Hepatic stellate cell (primary cell): Measurements from ENCODE around the gene SCT.
A peak's percentile ranks its signal among the peaks of the same experiment; 100 is the strongest.

ENCODE experiments used
- DNase-seq: peaks from one replicate; pipeline ENCODE4 v3.0.0; 2011; ENCODE audit warnings: low spot score

The SCT gene

GRCh38 chr11:610146-610801 is 16.7 kb downstream of the SCT start:
- DNase-seq, result no peak

DNA sequence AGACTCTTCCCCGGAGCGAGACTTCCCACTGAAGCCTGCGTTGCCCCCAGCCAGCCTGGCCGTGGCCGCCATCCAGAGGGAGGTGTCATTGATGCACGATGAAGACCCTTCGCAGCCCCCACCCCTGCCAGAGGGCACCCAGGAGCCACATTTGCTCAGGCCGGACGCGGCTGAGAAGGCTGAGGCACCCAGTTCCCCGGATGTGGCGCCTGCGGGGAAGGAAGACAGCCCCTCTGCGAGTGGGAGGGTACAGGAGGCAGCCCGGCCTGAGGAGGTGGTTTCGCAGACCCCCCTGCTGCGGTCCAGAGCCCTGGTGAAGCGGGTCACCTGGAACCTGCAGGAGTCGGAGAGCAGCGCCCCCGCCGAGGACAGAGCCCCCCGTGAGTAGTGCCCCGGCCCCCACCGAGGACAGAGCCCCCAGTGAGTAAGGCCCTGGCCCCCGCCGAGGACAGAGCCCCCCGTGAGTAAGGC is 17.6 kb downstream of the SCT start:
- no peak for DNase-seq

GRCh38 chr11:608791-609251 is 18.2 kb downstream of the SCT start:
- no peak for DNase-seq

DNA sequence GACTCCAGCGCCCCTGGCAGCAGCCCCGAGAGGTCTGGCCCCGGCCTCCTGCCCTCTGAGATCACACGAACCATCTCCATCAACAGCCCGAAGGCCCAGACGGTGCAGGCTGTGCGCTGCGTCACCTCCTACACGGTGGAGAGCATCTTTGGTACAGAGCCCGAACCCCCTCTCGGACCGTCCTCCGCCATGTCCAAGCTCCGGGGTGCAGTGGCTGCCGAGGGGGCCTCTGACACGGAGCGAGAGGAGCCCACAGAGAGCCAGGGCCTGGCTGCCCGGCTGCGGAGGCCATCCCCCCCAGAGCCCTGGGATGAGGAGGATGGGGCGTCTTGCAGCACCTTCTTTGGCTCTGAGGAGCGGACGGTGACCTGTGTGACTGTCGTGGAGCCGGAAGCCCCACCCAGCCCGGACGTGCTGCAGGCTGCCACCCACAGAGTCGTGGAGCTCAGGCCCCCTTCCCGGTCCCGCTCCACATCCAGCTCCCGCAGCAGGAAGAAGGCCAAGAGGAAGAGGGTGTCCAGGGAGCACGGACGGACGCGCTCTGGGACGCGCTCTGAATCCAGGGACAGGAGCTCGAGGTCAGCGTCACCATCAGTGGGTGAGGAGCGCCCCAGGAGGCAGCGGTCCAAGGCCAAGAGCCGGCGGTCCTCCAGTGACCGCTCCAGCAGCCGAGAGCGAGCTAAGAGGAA is 18.9 kb downstream of the SCT start:
- DNase-seq, result no peak

DNA sequence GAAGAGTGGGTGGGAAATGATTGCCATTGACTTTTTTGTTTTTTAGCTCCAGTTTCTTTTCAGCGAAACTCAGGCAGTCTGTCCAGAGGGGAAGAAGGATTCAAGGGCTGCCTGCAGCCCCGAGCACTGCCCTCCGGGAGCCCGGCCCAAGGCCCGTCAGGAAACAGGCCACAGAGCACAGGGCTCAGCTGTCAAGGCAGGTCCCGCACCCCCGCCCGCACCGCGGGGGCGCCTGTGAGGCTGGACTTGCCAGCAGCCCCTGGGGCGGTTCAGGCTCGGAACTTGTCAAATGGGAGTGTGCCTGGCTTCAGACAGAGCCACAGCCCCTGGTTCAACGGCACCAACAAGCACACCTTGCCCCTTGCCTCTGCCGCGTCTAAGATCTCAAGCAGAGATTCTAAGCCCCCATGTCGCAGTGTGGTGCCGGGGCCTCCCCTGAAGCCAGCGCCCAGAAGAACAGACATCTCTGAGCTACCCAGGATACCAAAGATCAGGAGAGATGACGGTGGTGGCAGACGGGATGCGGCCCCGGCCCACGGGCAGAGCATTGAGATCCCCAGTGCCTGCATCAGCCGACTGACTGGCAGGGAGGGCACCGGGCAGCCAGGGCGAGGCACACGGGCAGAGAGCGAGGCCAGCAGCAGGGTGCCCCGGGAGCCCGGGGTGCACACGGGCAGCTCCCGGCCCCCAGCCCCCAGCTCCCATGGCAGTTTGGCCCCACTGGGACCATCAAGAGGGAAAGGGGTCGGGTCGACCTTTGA is 19.8 kb downstream of the SCT start:
- DNase-seq, result no peak

GRCh38 chr11:606245-606644 is 20.7 kb downstream of the SCT start:
- DNase-seq, result no peak

DNA sequence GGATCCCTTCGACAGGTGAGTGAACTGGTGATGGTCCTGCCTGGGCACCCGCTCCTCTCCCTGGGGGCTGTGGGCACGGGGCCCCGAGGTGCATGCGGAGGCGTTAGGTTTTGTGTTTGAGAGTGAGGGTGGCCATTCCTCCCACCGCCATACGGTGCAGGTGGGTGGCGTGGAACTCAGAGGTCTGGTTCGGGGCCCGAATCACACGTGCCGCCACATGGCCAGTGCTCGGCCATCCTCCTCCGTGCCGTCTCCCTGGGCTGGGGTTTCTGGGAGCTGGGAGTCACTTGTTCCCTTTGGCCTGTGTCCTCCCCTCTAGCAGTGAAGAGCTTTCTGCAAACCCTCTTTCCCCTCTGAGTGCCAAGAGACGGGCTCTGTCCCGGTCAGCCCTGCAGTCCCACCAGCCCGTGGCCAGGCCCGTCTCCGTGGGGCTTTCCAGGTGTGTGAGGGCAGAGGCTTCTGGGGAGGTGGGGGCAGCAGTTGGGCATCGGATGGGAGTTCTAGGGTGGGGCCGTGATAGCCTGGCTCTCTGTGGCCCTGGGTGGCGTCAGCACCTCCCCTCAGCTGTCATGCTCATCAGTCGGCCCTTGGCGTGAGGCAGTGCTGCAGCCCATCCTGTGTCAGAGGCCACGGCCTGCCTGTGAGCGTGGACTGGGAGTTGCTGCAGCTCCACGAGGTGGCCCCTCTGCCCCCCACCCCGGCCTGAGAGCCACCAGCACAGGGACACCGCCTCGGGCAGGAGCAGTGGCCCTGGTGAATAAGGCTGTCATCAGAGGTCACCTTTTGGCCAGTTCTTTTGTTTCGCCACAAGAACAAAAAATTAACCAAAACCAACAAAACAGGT is 21.5 kb downstream of the SCT start:
- no peak for DNase-seq

- DNase-seq, result no peak
These were observed 23.8 kb downstream of the SCT start for GRCh38 chr11:603154-603553.

DNA sequence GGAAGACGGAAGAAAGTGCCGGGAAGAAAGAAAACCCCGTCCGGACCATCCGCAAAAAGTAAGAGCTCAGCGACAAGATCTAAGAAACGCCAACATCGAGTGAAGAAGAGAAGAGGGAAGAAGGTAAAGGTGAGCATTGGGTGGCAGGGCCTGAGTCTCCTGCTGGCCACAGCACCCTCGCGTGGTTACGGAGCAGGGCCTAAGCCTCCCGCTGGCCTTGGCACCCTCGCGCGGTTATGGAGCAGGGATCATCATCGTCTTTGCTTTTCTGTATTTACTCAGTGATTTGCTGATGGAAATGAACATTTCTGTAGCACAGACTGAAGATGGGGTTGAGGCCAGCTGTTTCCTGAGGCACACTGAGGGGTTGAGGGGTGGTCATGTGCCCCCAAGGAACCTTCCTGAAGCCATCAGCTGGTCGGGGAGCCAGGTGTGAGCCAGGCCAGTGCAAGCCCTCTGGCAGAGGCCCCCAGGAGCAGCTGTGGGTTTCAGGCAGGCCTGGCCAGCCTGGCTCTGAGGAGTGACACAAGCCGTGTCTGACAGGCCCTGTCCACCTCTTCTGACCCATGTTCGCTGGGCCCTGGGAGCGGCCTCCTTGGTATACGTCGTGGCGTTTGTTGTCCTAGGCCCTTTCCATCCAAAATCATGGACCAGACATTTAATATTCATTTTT is 25.3 kb downstream of the SCT start:
- DNase-seq, result no peak

- DNase-seq, result no peak
These were observed 28.8 kb downstream of the SCT start for GRCh38 chr11:598005-598680.

- no peak for DNase-seq
These were observed 29.7 kb downstream of the SCT start for GRCh38 chr11:597166-597725.

GRCh38 chr11:596374-596773 is 30.6 kb downstream of the SCT start:
- DNase-seq, result no peak

DNA sequence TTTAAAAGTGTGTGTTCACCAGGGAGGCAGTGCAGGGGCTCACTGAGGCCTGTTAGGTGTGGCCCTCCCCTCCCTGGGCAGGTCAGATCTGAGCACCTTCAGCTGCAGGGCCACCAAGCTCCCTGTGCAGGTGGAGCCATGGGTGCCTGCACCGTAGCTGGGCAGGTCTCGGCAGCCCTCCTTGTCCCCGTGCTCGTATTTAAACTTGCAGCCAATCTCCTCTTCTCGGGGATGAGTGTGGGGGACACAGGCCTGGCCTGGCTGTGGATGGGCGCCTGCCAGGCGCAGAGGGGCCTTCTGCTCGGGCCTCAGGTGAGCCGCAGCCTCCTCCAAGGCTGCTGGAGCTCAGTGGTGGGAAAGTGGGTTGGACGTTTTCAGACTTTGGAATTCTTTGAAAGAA is 31.6 kb downstream of the SCT start:
- DNase-seq, result no peak

DNA sequence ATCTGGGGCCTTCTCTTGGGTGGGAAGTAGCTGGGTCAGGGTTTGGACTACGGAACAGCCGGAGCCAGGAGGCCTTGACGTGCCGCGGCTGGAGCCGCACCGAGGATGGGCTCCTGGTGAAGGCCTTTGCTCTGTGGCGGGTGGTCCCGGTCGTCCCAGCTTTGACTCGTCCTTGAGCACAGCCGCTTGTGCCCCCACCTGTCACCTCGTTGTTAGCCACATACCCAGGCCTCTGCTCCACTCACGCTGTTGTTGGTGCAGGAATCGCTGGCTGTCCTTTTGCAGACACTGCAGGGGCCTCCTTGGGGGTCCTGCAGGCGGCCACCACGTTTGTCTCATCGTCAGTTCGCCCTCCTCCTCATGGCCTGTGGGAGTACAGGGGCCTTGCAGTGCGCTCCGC is 33.6 kb downstream of the SCT start:
- DNase-seq, result no peak

- no peak for DNase-seq
These were observed 34.1 kb downstream of the SCT start for GRCh38 chr11:592918-593317.

DNA sequence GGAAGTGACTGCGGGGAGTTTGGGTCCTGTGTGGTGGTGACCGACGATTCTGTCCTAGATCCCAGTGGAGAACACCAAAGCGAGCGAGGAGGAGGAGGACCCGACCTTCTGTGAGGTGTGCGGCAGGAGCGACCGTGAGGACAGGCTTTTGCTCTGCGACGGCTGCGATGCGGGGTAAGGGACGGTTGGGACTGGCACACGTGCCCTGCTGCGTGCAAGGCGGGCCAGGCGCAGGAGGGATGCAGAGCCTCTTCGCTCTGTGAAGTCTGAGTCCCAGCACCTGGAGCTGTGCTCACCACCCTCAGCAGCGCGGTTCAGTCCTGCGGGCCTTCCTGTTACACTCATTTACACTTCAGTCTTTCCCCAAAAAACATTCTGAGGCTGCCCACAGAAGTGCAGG is 34.5 kb downstream of the SCT start:
- no peak for DNase-seq

- DNase-seq, result no peak
These were observed 36.0 kb downstream of the SCT start for GRCh38 chr11:590997-591396.

- DNase-seq, result no peak
These were observed 37.2 kb downstream of the SCT start for GRCh38 chr11:589798-590197.

GRCh38 chr11:587978-588380 is 39.0 kb downstream of the SCT start:
- peak; percentile 89 for DNase-seq

DNA sequence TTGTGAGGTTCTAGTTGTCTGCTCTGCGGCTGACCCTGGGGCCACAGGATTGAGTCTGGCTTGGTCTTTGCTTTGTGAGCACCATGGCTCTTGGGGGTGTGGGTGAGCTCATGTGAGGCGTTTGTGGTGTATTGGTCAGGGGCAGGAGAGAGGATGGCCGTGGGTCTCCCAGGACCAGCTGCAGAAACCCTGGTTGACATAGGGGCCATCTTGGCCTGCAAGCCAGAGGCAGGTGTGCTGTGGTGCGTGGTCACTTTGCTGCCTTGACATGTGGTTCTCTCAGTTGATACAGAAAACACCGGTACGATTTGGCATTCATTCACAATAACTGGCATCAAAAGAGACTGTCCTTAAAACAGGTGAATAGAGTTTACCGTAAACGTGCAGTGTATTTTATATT is 39.4 kb downstream of the SCT start:
- no peak for DNase-seq
